HepG2 (cell line): Measurements from ENCODE around the gene ARHGDIA. TPM values are rescaled to one million over a fixed set of nuclear protein-coding genes. Genes with fewer than 3 reads are reported as not detected.
A peak's percentile ranks its signal among the peaks of the same experiment; 100 is the strongest.

Experiments used
- ARID3A ChIP-seq: IDR thresholded peaks from 2 replicates; pipeline ENCODE4 v1.6.1; 2012; ENCODE audit warnings: low read depth, low read length, improper control_type of control experiment
- CEBPB ChIP-seq: IDR thresholded peaks from 2 replicates; pipeline ENCODE4 v1.6.1; 2011; ENCODE audit warnings: low read depth, low read length, improper control_type of control experiment, borderline replicate concordance
- FOSL1 ChIP-seq: sonication (generic); formaldehyde crosslinking; IDR thresholded peaks from 2 replicates; pipeline ENCODE4 v1.9.0; 2021; ENCODE audit warnings: missing genetic modification reagents, borderline replicate concordance
- MZF1 ChIP-seq: sonication (generic); formaldehyde crosslinking; IDR thresholded peaks from 2 replicates; pipeline ENCODE4 v1.8.1; 2023; ENCODE audit warnings: mild to moderate bottlenecking, missing genetic modification reagents, borderline replicate concordance
- NFATC3 ChIP-seq: sonication (generic); formaldehyde crosslinking; IDR thresholded peaks from 2 replicates; pipeline ENCODE4 v1.5.1; 2020; ENCODE audit warnings: mild to moderate bottlenecking, missing genetic modification reagents
- PHB2 ChIP-seq: fragments of 450-650 bp; IDR thresholded peaks from 2 replicates; pipeline ENCODE4 v1.6.1; 2018; ENCODE audit not compliant: partially characterized antibody
- REXO4 ChIP-seq: sonication (generic); formaldehyde crosslinking; IDR thresholded peaks from 2 replicates; pipeline ENCODE4 v1.8.0; 2022; ENCODE audit warnings: missing genetic modification reagents, mild to moderate bottlenecking, borderline replicate concordance
- SALL1 ChIP-seq: sonication (generic); formaldehyde crosslinking; IDR thresholded peaks from 2 replicates; pipeline ENCODE4 v1.8.0; 2022; ENCODE audit warnings: mild to moderate bottlenecking, missing genetic modification reagents
- ZNF12 ChIP-seq: sonication (generic); formaldehyde crosslinking; IDR thresholded peaks from 2 replicates; pipeline ENCODE4 v1.5.0; 2020; ENCODE audit warnings: missing genetic modification reagents
- ZNF543 ChIP-seq: sonication (generic); formaldehyde crosslinking; IDR thresholded peaks from 2 replicates; pipeline ENCODE4 v1.4.0; 2020; ENCODE audit warnings: mild to moderate bottlenecking, missing genetic modification reagents
- ZNF546 ChIP-seq: sonication (generic); formaldehyde crosslinking; conservative IDR thresholded peaks from 2 replicates; pipeline ENCODE4 v1.8.1; 2023; ENCODE audit warnings: mild to moderate bottlenecking, missing genetic modification reagents
- ZNF724P ChIP-seq: sonication (generic); formaldehyde crosslinking; IDR thresholded peaks from 2 replicates; pipeline ENCODE4 v1.8.0; 2022; ENCODE audit warnings: missing genetic modification reagents, borderline replicate concordance
- ZNF749 ChIP-seq: sonication (generic); formaldehyde crosslinking; IDR thresholded peaks from 2 replicates; pipeline ENCODE4 v1.8.0; 2022; ENCODE audit warnings: mild to moderate bottlenecking, missing genetic modification reagents, moderate library complexity, borderline replicate concordance
- ZNF773 ChIP-seq: sonication (generic); formaldehyde crosslinking; IDR thresholded peaks from 2 replicates; pipeline ENCODE4 v1.4.0; 2020; ENCODE audit warnings: missing genetic modification reagents, borderline replicate concordance
- ZNF878 ChIP-seq: sonication (generic); formaldehyde crosslinking; IDR thresholded peaks from 2 replicates; pipeline ENCODE4 v1.8.1; 2023; ENCODE audit warnings: mild to moderate bottlenecking, missing genetic modification reagents, moderate library complexity
- ZNF891 ChIP-seq: sonication (generic); formaldehyde crosslinking; IDR thresholded peaks from 2 replicates; pipeline ENCODE4 v1.5.0; 2020; ENCODE audit warnings: mild to moderate bottlenecking, missing genetic modification reagents
- polyA plus RNA-seq, 8 experiments: library from polyadenylated mRNA; depleted of rRNA in 3 of 8; stranded (reverse) in 7 of 8; unstranded in 1 of 8; fragments of >200 nt; fragmentation: Illumina TruSeq in 4 of 8; extraction: Trizol in 4 of 8; gene quantifications; 2 replicates each; pipeline versions ENCODE4 v1.2.1 to v1.2.3, GENCODE V29; 2011 to 2016; ENCODE audit warnings: low read depth in 4 of 8, missing spikeins in 1 of 8, mixed read lengths in 1 of 8; ENCODE audit not compliant: insufficient read depth in 1 of 8
- total RNA-seq, 5 experiments: library from RNA; depleted of rRNA; stranded (reverse); fragments of >200 nt; fragmentation: Illumina TruSeq; extraction: Trizol; gene quantifications; 2 replicates each; pipeline ENCODE4 v1.2.3, GENCODE V29; 2016; ENCODE audit warnings: low read depth in 1 of 5
- TF ChIP-seq, protein P1 (sequence below): sonication (generic); formaldehyde crosslinking; IDR thresholded peaks from 2 replicates; pipeline ENCODE4 v1.8.0; 2022; ENCODE audit warnings: mild to moderate bottlenecking, missing genetic modification reagents; ENCODE audit not compliant: insufficient replicate concordance
- TF ChIP-seq, protein P2 (sequence below): sonication (generic); formaldehyde crosslinking; IDR thresholded peaks from 2 replicates; pipeline ENCODE4 v1.5.0; 2020; ENCODE audit warnings: mild to moderate bottlenecking, missing genetic modification reagents
- TF ChIP-seq, protein P3 (sequence below): sonication (generic); formaldehyde crosslinking; IDR thresholded peaks from 2 replicates; pipeline ENCODE4 v1.5.1; 2020; ENCODE audit warnings: mild to moderate bottlenecking, missing genetic modification reagents, moderate library complexity

Gene ARHGDIA
- total and polyA plus RNA-seq, 2 of the 13 experiments (the other 11 are each of a cell fraction or from before 2014, with no cell fraction given) = 40.0 to 64.0 TPM

DNA sequence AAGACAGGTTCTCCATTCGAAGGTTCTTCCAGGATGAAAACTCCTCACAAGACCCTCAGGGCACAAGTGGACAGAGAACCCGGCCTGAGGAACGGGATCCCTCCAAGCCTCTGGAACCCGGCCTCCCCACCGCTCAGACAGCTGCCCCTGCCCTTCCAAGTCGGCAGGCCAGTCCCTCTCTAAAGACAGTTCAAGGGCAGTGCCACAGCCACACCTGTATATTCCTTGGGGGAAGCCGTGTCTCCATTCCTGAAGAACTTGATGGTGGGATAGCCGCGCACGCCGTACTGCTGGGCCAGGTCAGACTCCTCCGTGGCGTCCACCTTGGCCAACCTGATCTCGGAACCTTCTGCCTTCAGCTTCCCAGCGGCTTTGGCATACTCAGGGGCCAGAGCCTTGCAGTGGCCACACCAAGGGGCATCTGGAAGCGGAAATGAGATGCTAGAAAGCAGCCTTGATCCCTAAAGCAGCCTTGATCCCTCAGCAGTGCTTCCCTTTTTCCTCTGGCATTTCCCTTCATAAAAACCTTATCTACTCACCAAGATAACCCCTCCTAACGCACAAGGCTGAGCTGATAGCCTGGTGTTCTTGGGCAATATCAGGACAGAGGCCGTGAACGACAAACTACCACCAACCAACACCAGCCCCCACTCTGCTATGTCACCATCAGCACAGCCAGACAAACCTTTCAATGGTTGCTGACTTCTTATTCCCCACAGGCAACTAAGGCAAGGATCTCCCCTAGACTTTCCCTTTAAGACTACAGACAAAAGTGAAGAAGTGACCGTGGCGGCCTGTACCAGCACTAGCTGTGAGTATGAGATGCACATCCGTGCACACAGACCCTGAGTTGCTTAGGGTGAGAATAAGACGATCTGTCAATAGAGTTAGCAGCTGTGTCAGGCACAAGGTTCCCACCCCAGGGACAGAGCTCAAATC lies 11.9 kb downstream of the ARHGDIA start (continued):
- no peak for TF ChIP-seq ZNF749
- TF ChIP-seq ZNF543 (CRISPR knock-in tag) = no peak
- TF ChIP-seq ZNF891 (CRISPR knock-in tag) = no peak
- TF ChIP-seq, protein P1, sequence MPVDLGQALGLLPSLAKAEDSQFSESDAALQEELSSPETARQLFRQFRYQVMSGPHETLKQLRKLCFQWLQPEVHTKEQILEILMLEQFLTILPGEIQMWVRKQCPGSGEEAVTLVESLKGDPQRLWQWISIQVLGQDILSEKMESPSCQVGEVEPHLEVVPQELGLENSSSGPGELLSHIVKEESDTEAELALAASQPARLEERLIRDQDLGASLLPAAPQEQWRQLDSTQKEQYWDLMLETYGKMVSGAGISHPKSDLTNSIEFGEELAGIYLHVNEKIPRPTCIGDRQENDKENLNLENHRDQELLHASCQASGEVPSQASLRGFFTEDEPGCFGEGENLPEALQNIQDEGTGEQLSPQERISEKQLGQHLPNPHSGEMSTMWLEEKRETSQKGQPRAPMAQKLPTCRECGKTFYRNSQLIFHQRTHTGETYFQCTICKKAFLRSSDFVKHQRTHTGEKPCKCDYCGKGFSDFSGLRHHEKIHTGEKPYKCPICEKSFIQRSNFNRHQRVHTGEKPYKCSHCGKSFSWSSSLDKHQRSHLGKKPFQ (CRISPR knock-in tag) = peak; percentile 46
- peak; percentile 33; the same call in 1 of the 2 replicates for TF ChIP-seq CEBPB
- TF ChIP-seq FOSL1 = no peak
- no peak for TF ChIP-seq ZNF12
- TF ChIP-seq PHB2 = no peak
- TF ChIP-seq NFATC3 (CRISPR knock-in tag) = no peak
- TF ChIP-seq, protein P2, sequence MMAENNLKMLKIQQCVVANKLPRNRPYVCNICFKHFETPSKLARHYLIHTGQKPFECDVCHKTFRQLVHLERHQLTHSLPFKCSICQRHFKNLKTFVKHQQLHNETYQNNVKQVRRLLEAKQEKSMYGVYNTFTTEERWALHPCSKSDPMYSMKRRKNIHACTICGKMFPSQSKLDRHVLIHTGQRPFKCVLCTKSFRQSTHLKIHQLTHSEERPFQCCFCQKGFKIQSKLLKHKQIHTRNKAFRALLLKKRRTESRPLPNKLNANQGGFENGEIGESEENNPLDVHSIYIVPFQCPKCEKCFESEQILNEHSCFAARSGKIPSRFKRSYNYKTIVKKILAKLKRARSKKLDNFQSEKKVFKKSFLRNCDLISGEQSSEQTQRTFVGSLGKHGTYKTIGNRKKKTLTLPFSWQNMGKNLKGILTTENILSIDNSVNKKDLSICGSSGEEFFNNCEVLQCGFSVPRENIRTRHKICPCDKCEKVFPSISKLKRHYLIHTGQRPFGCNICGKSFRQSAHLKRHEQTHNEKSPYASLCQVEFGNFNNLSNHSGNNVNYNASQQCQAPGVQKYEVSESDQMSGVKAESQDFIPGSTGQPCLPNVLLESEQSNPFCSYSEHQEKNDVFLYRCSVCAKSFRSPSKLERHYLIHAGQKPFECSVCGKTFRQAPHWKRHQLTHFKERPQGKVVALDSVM = no peak
- TF ChIP-seq REXO4 (CRISPR knock-in tag) = no peak
- no peak for TF ChIP-seq ZNF546
- TF ChIP-seq, protein P3, sequence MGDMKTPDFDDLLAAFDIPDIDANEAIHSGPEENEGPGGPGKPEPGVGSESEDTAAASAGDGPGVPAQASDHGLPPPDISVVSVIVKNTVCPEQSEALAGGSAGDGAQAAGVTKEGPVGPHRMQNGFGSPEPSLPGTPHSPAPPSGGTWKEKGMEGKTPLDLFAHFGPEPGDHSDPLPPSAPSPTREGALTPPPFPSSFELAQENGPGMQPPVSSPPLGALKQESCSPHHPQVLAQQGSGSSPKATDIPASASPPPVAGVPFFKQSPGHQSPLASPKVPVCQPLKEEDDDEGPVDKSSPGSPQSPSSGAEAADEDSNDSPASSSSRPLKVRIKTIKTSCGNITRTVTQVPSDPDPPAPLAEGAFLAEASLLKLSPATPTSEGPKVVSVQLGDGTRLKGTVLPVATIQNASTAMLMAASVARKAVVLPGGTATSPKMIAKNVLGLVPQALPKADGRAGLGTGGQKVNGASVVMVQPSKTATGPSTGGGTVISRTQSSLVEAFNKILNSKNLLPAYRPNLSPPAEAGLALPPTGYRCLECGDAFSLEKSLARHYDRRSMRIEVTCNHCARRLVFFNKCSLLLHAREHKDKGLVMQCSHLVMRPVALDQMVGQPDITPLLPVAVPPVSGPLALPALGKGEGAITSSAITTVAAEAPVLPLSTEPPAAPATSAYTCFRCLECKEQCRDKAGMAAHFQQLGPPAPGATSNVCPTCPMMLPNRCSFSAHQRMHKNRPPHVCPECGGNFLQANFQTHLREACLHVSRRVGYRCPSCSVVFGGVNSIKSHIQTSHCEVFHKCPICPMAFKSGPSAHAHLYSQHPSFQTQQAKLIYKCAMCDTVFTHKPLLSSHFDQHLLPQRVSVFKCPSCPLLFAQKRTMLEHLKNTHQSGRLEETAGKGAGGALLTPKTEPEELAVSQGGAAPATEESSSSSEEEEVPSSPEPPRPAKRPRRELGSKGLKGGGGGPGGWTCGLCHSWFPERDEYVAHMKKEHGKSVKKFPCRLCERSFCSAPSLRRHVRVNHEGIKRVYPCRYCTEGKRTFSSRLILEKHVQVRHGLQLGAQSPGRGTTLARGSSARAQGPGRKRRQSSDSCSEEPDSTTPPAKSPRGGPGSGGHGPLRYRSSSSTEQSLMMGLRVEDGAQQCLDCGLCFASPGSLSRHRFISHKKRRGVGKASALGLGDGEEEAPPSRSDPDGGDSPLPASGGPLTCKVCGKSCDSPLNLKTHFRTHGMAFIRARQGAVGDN = peak; percentile 25; the same call in 1 of the 2 replicates
- 0 out of 2 replicates have a peak, but pooled peaks have one; percentile 3 for TF ChIP-seq SALL1 (CRISPR knock-in tag)
- TF ChIP-seq ARID3A = no peak
- no peak for TF ChIP-seq MZF1 (CRISPR knock-in tag)
- TF ChIP-seq ZNF724P (CRISPR knock-in tag) = no peak
- TF ChIP-seq ZNF773 (CRISPR knock-in tag) = no peak
- no peak for TF ChIP-seq ZNF878 (CRISPR knock-in tag)
